Measurements from ENCODE around the gene TOX2. TPM values are rescaled to one million over a fixed set of nuclear protein-coding genes. Genes with fewer than 3 reads are reported as not detected.

Gene TOX2
- total RNA-seq, 1 experiment from 2014 or later, result 2.7 TPM

DNA sequence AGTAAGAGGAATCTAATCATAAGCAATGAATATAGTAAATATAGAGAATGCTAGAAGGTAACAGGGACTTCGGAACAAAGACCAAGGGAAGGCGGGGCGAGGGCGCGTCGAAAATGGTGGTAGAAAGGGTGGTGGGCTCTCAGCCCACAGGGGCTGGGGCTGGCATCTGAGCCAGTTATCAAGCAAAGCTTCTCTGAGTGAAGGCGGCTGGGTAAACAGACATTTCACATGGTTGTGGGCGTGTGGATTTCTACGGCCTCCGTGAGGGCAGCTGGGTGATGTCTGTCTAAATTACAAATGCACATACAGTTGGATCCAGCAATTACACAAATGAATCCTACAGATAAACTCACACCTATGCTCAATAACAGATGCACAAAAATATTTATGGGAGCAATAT lies 56.6 kb downstream of the TOX2 start:
- Mint-ChIP-seq H3K9me3 (ENCODE audit: unreplicated experiment) (no peaks in the 10 kb centered on the region), H3K27me3 (ENCODE audit: insufficient read depth, unreplicated experiment) (no peaks in the 10 kb centered on the region), H3K27ac (ENCODE audit: low read depth, unreplicated experiment) (no peak overlapping the region), H3K4me1 (ENCODE audit: insufficient read depth, unreplicated experiment) (peaks cover 16% of the 10 kb centered on the region), H3K4me3 (ENCODE audit: unreplicated experiment) (no peak overlapping the region), H3K36me3 (ENCODE audit: insufficient read depth, unreplicated experiment) (no peaks in the 10 kb centered on the region)
- no TSS peak for BruUV-seq (replicated peaks)
- TF ChIP-seq, protein P1, sequence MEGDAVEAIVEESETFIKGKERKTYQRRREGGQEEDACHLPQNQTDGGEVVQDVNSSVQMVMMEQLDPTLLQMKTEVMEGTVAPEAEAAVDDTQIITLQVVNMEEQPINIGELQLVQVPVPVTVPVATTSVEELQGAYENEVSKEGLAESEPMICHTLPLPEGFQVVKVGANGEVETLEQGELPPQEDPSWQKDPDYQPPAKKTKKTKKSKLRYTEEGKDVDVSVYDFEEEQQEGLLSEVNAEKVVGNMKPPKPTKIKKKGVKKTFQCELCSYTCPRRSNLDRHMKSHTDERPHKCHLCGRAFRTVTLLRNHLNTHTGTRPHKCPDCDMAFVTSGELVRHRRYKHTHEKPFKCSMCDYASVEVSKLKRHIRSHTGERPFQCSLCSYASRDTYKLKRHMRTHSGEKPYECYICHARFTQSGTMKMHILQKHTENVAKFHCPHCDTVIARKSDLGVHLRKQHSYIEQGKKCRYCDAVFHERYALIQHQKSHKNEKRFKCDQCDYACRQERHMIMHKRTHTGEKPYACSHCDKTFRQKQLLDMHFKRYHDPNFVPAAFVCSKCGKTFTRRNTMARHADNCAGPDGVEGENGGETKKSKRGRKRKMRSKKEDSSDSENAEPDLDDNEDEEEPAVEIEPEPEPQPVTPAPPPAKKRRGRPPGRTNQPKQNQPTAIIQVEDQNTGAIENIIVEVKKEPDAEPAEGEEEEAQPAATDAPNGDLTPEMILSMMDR (IDR thresholded peaks at IDR 0.05; ENCODE audit: unreplicated experiment), result no peak
- ChIA-PET POLR2A (no interaction called here), CTCF (interaction anchor here (0.6 to 1.7 kb wide), 3 partner anchors 14 to 385 kb away, joined by 3 to 5 read pairs (median 5); no protein-coding TSS in a partner anchor)
- intact Hi-C loops (cut with micrococcal nuclease), result no loop called here
- no peak for DNase-seq (ENCODE audit: unreplicated experiment)

DNA sequence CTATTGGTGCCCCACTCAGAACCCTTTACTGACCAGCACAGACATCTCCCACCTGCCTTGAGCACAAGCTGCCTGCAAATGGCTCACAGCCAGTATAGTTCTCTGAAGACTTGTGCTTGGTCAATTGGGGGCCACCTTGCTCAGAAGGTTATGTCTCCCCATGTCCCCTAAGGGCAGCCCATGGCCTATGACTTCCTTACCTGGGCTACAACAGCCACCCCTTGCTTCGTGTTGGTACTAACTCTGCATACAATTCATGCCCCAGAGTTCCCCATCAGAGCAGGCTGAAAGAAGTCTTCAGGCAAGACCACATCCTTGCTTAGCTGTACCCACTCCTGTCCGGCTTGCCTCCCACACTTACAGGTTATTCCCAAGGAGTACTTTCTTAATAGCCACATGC lies 57.4 kb downstream of the TOX2 start:
- H3K4me3 Mint-ChIP-seq (ENCODE audit: unreplicated experiment), result no peak overlapping the region
- POLR2A ChIA-PET, result no interaction called here
- no peaks in the 10 kb centered on the region for H3K9me3 Mint-ChIP-seq (ENCODE audit: unreplicated experiment)
- no peak for DNase-seq (ENCODE audit: unreplicated experiment)
- H3K36me3 Mint-ChIP-seq (ENCODE audit: insufficient read depth, unreplicated experiment), result no peaks in the 10 kb centered on the region
- no TSS peak for BruUV-seq (replicated peaks)
- TF ChIP-seq, protein P1 (IDR thresholded peaks at IDR 0.05; ENCODE audit: unreplicated experiment), result no peak
- intact Hi-C loops (cut with micrococcal nuclease), result no loop called here
- H3K27me3 Mint-ChIP-seq (ENCODE audit: insufficient read depth, unreplicated experiment), result no peaks in the 10 kb centered on the region
- H3K4me1 Mint-ChIP-seq (ENCODE audit: insufficient read depth, unreplicated experiment), result peaks cover 16% of the 10 kb centered on the region
- no peak overlapping the region for H3K27ac Mint-ChIP-seq (ENCODE audit: low read depth, unreplicated experiment)
- CTCF ChIA-PET, result interaction anchor here (0.8 to 1.7 kb wide), 3 partner anchors 25 to 108 kb away, joined by 4 to 5 read pairs (median 4); no protein-coding TSS in a partner anchor

DNA sequence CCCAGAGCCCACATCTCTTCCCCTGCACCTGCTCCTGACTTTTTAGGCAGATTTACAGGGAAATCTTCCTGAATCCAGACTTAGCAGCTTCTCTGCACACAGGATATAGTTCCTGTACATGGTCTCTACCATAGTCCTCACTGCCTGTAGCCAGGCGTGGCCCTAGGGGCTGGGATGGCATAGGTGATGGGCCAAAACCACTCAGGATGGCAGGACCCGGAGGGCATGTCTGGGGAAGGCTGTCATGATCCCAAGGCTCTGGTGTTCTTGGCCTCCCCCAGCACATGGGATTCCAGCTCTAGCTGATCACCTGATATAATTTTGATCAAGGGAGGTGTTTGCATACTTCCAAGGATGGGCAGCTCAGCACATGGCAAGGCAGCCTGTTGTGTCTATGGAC lies 58.0 kb downstream of the TOX2 start:
- DNase-seq (ENCODE audit: unreplicated experiment), result no peak
- Mint-ChIP-seq H3K4me1 (ENCODE audit: insufficient read depth, unreplicated experiment) (peaks cover 16% of the 10 kb centered on the region), H3K36me3 (ENCODE audit: insufficient read depth, unreplicated experiment) (no peaks in the 10 kb centered on the region), H3K4me3 (ENCODE audit: unreplicated experiment) (no peak overlapping the region), H3K9me3 (ENCODE audit: unreplicated experiment) (no peaks in the 10 kb centered on the region), H3K27me3 (ENCODE audit: insufficient read depth, unreplicated experiment) (no peaks in the 10 kb centered on the region), H3K27ac (ENCODE audit: low read depth, unreplicated experiment) (no peak overlapping the region)
- ChIA-PET CTCF (interaction anchor here (0.8 to 1.7 kb wide), 4 partner anchors 24 to 108 kb away, joined by 3 to 5 read pairs (median 4); no protein-coding TSS in a partner anchor), POLR2A (interaction anchor here (0.6 kb wide), 1 partner anchor 72 kb away, joined by 3 read pairs; no protein-coding TSS in a partner anchor)
- TF ChIP-seq, protein P1 (IDR thresholded peaks at IDR 0.05; ENCODE audit: unreplicated experiment), result no peak
- intact Hi-C loops (cut with micrococcal nuclease), result no loop called here
- no TSS peak for BruUV-seq (replicated peaks)

DNA sequence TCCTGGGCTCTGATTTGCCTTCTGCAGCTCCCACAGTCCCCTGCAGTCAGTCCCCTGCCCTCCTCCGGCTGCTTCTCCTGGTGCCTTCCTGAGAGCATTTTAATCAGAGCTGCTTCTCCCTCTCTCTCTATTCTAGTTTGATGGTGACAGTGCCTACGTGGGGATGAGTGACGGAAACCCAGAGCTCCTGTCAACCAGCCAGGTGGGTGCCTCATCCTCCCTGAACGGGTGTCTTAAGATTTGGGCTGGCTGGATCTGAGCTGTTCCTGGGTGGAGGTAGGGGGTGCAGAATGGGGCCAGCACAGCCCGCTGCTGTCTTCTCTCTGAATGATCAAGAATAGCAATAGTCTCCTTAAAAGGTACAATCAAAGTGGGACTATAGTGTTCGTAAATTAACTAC lies 58.6 kb downstream of the TOX2 start:
- no peaks in the 10 kb centered on the region for H3K27me3 Mint-ChIP-seq (ENCODE audit: insufficient read depth, unreplicated experiment)
- peaks cover 16% of the 10 kb centered on the region for H3K4me1 Mint-ChIP-seq (ENCODE audit: insufficient read depth, unreplicated experiment)
- DNase-seq (ENCODE audit: unreplicated experiment), result no peak
- H3K27ac Mint-ChIP-seq (ENCODE audit: low read depth, unreplicated experiment), result no peak overlapping the region
- TF ChIP-seq, protein P1 (IDR thresholded peaks at IDR 0.05; ENCODE audit: unreplicated experiment), result no peak
- ChIA-PET CTCF (interaction anchor here (1.0 to 1.5 kb wide), 2 partner anchors 40 to 223 kb away, joined by 3 to 4 read pairs; no protein-coding TSS in a partner anchor), POLR2A (interaction anchor here (0.5 to 0.6 kb wide), 2 partner anchors 22 to 72 kb away, joined by 3 read pairs; no protein-coding TSS in a partner anchor)
- H3K9me3 Mint-ChIP-seq (ENCODE audit: unreplicated experiment), result no peaks in the 10 kb centered on the region
- H3K36me3 Mint-ChIP-seq (ENCODE audit: insufficient read depth, unreplicated experiment), result no peaks in the 10 kb centered on the region
- intact Hi-C loops (cut with micrococcal nuclease), result no loop called here
- no peak overlapping the region for H3K4me3 Mint-ChIP-seq (ENCODE audit: unreplicated experiment)
- no TSS peak for BruUV-seq (replicated peaks)
